Neural progenitor cell (in vitro differentiated cells): ENCODE results near the gene TMEM179B.

ENCODE experiments used
- EZH2 ChIP-seq: fragments of 200-600 bp; sonication (generic); IDR thresholded peaks from 2 replicates; pipeline ENCODE4 v1.6.1; 2017; ENCODE audit warnings: antibody characterized with exemption, mild to moderate bottlenecking, moderate library complexity
- EZH2phosphoT487 ChIP-seq: fragments of 200-600 bp; sonication (generic); IDR thresholded peaks from 2 replicates; pipeline ENCODE4 v1.6.1; 2017; ENCODE audit warnings: antibody characterized with exemption
- TF ChIP-seq, protein P1 (sequence below): fragments of 200-600 bp; sonication (generic); IDR thresholded peaks from 2 replicates; pipeline ENCODE4 v1.5.1; 2017; ENCODE audit warnings: antibody characterized with exemption, mild to moderate bottlenecking

DNA sequence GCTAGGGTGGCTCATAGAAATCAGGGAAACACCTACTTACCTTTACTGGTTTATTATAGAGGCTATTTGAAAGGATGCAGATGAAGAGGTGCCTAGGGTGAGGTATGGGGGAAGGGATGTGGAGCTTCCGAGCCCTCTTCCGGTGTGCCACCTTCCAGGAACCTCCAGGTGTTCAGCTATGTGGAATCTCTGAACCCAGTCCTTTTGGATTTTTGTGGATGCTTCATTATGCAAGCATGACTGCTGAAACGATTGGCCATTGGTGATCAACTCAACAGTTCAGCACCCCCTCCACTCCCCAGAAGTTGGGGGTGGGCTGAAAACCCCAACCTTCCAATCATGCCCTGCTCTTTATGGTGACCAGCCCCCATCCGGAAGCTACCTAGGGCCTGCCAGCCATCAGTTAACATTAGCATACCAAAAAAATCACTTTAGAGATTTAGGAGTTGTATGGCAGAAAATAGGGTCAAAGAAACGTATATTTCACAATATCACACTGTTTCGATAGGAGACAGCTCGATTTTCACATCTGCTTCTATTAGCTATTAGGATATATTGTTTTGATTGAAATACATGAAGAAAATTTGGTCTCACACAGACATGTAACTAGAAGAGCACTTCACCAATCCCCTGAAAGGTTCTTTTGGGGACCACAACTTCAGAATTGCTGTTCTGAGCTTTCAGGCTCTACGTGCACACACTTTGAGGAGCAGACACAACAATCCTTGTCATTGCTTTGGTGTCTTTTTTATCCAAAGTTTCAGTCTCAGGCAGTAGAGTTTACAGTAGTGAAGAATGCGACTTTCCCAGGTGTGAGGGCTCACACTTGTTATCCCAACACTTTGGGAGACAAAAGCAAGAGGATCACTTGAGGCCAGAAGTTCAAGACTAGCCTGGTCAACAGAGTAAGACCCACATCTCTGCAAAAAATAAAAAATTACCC, 29.1 kb upstream of the TMEM179B start:
- TF ChIP-seq, protein P1, sequence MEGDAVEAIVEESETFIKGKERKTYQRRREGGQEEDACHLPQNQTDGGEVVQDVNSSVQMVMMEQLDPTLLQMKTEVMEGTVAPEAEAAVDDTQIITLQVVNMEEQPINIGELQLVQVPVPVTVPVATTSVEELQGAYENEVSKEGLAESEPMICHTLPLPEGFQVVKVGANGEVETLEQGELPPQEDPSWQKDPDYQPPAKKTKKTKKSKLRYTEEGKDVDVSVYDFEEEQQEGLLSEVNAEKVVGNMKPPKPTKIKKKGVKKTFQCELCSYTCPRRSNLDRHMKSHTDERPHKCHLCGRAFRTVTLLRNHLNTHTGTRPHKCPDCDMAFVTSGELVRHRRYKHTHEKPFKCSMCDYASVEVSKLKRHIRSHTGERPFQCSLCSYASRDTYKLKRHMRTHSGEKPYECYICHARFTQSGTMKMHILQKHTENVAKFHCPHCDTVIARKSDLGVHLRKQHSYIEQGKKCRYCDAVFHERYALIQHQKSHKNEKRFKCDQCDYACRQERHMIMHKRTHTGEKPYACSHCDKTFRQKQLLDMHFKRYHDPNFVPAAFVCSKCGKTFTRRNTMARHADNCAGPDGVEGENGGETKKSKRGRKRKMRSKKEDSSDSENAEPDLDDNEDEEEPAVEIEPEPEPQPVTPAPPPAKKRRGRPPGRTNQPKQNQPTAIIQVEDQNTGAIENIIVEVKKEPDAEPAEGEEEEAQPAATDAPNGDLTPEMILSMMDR = no peak
- TF ChIP-seq EZH2phosphoT487 (no peak), EZH2 (no peak)
